Measurements from ENCODE around the gene TTC23L.

DNA sequence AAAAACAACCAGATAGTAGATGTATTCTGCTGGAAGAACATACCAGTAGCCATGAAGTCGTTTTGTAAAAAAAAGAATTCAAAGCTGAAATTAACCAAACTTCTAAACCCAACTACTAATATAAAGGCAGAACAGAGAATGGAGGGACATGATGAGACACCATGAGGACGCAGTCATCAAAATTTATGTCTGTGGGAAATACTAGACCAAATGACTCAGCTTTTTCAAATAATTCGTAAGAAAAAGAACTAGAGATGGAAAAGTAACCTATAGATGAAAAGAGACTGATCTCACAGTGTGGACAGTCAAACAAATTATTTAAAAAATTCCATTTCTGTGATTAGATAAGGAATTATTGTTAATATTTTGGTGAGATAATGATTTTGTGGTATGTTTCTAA is 10.3 kb downstream of the TTC23L start:
- TF ChIP-seq, protein P1, sequence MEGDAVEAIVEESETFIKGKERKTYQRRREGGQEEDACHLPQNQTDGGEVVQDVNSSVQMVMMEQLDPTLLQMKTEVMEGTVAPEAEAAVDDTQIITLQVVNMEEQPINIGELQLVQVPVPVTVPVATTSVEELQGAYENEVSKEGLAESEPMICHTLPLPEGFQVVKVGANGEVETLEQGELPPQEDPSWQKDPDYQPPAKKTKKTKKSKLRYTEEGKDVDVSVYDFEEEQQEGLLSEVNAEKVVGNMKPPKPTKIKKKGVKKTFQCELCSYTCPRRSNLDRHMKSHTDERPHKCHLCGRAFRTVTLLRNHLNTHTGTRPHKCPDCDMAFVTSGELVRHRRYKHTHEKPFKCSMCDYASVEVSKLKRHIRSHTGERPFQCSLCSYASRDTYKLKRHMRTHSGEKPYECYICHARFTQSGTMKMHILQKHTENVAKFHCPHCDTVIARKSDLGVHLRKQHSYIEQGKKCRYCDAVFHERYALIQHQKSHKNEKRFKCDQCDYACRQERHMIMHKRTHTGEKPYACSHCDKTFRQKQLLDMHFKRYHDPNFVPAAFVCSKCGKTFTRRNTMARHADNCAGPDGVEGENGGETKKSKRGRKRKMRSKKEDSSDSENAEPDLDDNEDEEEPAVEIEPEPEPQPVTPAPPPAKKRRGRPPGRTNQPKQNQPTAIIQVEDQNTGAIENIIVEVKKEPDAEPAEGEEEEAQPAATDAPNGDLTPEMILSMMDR (IDR thresholded peaks at IDR 0.05; ENCODE audit: low read depth, low read length) = no peak
- no peak for TF ChIP-seq POLR2A (IDR thresholded peaks at IDR 0.05; ENCODE audit: extremely low read depth, insufficient read length)

Data from NB4 (cell line).